HL-60 (cell line): ENCODE data around the gene VPS35L.

Experiments used
- CTCF ChIP-seq: IDR thresholded peaks from one replicate; pipeline ENCODE4 v1.5.1; 2011; ENCODE audit warnings: low read length, control low read depth, inconsistent platforms; ENCODE audit not compliant: insufficient read depth
- GABPA ChIP-seq: IDR thresholded peaks from 2 replicates; pipeline ENCODE4 v1.6.1; 2012; ENCODE audit warnings: low read depth
- POLR2AphosphoS5 ChIP-seq: IDR thresholded peaks from 2 replicates; pipeline ENCODE4 v1.6.1; 2012; ENCODE audit warnings: low read depth
- REST ChIP-seq: IDR thresholded peaks from 2 replicates; pipeline ENCODE4 v1.6.1; 2012; ENCODE audit warnings: low read depth; ENCODE audit not compliant: insufficient replicate concordance
- SPI1 ChIP-seq: IDR thresholded peaks from 2 replicates; pipeline ENCODE4 v1.6.1; 2012; ENCODE audit warnings: low read depth, mild to moderate bottlenecking, borderline replicate concordance

GRCh38 chr16:19677402-19677801 is 121.9 kb downstream of the VPS35L start:
- no peak for TF ChIP-seq REST
- TF ChIP-seq CTCF = no peak
- no peak for TF ChIP-seq GABPA
- no peak for TF ChIP-seq POLR2AphosphoS5
- TF ChIP-seq SPI1 = no peak
